ENCODE results near the gene CHRNE. TPM values are rescaled to one million over a fixed set of nuclear protein-coding genes. Genes with fewer than 3 reads are reported as not detected.

CHRNE gene
- polyA plus RNA-seq, 2 of the 4 experiments (the other 2 are of a cell fraction) = 0.10 to 0.13 TPM

GRCh38 chr17:4898927-4899326 lies 4.0 kb downstream of the CHRNE start:
- WGBS (ENCODE audit: missing lambda C conversion rate) = 91% methylated on average over 21 of the region's 34 CpGs
- TF ChIP-seq CHD2 (IDR thresholded peaks at IDR 0.05; ENCODE audit: low read length, partially characterized antibody) (no peak), EP300 (IDR thresholded peaks at IDR 0.05) (no peak), JUN (IDR thresholded peaks at IDR 0.05) (no peak), RNF2 (IDR thresholded peaks at IDR 0.05; ENCODE audit: borderline replicate concordance, low read depth) (no peak), HOXB5 (CRISPR knock-in tag; IDR thresholded peaks at IDR 0.05) (no peak), SREBF2 (IDR thresholded peaks at IDR 0.05) (no peak)
- H3K27ac ChIP-seq = no peak overlapping the region
- H3K4me3 ChIP-seq = no peak overlapping the region
- ATAC-seq (no peak), DNase-seq (ENCODE audit: low read depth in 1 of 2, low spot score in 1 of 2) (no peak), FAIRE-seq (no peak)
- ChIA-PET POLR2A (interaction anchor here (1.5 kb wide), 1 partner anchor 103 kb away, joined by 4 read pairs; the partner anchor contains the start of gene PSMB6), CTCF (interaction anchor here (0.6 to 8.2 kb wide), 10 partner anchors 9 to 332 kb away, joined by 3 to 83 read pairs (median 6); partner anchors contain the start of genes ARRB2 and VMO1)
- 0 out of 3 replicates have a peak, but pooled peaks cover 5% of the 10 kb centered on the region for H3K4me1 ChIP-seq
- no peaks in the 10 kb centered on the region for H3K9me3 ChIP-seq
- H3K4me2 ChIP-seq = no peak overlapping the region

DNA sequence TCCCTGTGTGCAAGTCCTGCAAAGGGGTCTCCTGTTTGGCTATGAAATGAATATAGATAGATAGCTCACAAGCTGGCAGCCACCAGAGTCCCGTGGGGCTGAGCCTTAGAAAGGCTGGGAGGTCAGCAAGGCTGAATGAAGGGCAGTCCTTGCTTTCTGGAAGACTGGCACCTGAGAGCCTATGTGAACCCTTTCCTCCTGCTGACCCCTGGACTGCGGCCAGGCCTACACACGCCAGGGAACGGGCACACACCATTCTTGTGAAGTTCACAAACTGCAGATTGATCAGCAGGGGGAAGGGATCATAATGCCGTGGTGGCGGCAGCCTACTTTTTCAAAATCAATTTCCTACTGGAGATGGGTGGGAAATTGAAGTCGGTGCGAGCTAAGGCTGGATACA lies 4.5 kb downstream of the CHRNE start:
- CTCF ChIA-PET = interaction anchor here (0.6 to 8.2 kb wide), 8 partner anchors 8 to 188 kb away, joined by 3 to 83 read pairs (median 4); partner anchors contain the start of genes ARRB2 and VMO1
- ATAC-seq = no peak

GRCh38 chr17:4897785-4898184 lies 5.1 kb downstream of the CHRNE start:
- TF ChIP-seq E2F6 (IDR thresholded peaks at IDR 0.05; ENCODE audit: borderline replicate concordance, low read depth) (no peak), ZFP36 (IDR thresholded peaks at IDR 0.05; ENCODE audit: borderline replicate concordance, partially characterized antibody) (no peak), TFCP2L1 (CRISPR knock-in tag; IDR thresholded peaks at IDR 0.05) (no peak), POLR2AphosphoS2 (conservative IDR thresholded peaks at IDR 0.05; ENCODE audit: low read length) (no peak), BHLHE40 (IDR thresholded peaks at IDR 0.05; ENCODE audit: low read depth, low read length) (no peak), CTCF (IDR thresholded peaks at IDR 0.05) (no peak), MAFK (IDR thresholded peaks at IDR 0.05; ENCODE audit: partially characterized antibody) (no peak), EP300 (IDR thresholded peaks at IDR 0.05) (no peak), GATA3 (IDR thresholded peaks at IDR 0.05; ENCODE audit: borderline replicate concordance) (no peak)
- TF ChIP-seq, protein P1, sequence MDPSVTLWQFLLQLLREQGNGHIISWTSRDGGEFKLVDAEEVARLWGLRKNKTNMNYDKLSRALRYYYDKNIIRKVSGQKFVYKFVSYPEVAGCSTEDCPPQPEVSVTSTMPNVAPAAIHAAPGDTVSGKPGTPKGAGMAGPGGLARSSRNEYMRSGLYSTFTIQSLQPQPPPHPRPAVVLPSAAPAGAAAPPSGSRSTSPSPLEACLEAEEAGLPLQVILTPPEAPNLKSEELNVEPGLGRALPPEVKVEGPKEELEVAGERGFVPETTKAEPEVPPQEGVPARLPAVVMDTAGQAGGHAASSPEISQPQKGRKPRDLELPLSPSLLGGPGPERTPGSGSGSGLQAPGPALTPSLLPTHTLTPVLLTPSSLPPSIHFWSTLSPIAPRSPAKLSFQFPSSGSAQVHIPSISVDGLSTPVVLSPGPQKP (IDR thresholded peaks at IDR 0.05; ENCODE audit: low read depth, low read length) = no peak
- FAIRE-seq (no peak), ATAC-seq (no peak), DNase-seq (ENCODE audit: low read depth in 1 of 2, low spot score in 1 of 2) (no peak)
- Histone ChIP-seq H3K9me3 (no peaks in the 10 kb centered on the region), H3K4me3 (no peak overlapping the region), H3K27ac (no peak overlapping the region), H3K4me2 (no peak overlapping the region), H3K4me1 (no peaks in the 10 kb centered on the region)
- CTCF ChIA-PET = interaction anchor here (0.9 to 8.2 kb wide), 6 partner anchors 8 to 188 kb away, joined by 3 to 83 read pairs (median 4); partner anchors contain the start of gene ARRB2
- 79% methylated on average over 5 of the region's 5 CpGs for WGBS (ENCODE audit: missing lambda C conversion rate)
- POLR2A ChIA-PET = no interaction called here

More for the DNA sequence above, 4.5 kb downstream of the CHRNE start:
- H3K9me3 ChIP-seq = no peaks in the 10 kb centered on the region
- H3K27ac ChIP-seq = no peak overlapping the region
- TF ChIP-seq CHD2 (IDR thresholded peaks at IDR 0.05; ENCODE audit: low read length, partially characterized antibody) (no peak), ZFP36 (IDR thresholded peaks at IDR 0.05; ENCODE audit: borderline replicate concordance, partially characterized antibody) (no peak), EHMT2 (IDR thresholded peaks at IDR 0.05; ENCODE audit: low read depth) (no peak), TP53 (CRISPR knock-in tag; IDR thresholded peaks at IDR 0.05) (no peak), BCL3 (IDR thresholded peaks at IDR 0.05) (no peak), CEBPB (IDR thresholded peaks at IDR 0.05) (no peak), PHF8 (IDR thresholded peaks at IDR 0.05; ENCODE audit: borderline replicate concordance, low read depth) (no peak), RARB (CRISPR knock-in tag; IDR thresholded peaks at IDR 0.05) (no peak)
- FAIRE-seq = no peak
- no peak for DNase-seq (ENCODE audit: low read depth in 1 of 2, low spot score in 1 of 2)
- WGBS (ENCODE audit: missing lambda C conversion rate) = 85% methylated on average over 8 of the region's 8 CpGs
- no peak overlapping the region for H3K4me3 ChIP-seq
- H3K4me1 ChIP-seq = 0 out of 3 replicates have a peak, but pooled peaks cover 4% of the 10 kb centered on the region
- no peak overlapping the region for H3K4me2 ChIP-seq
- POLR2A ChIA-PET = no interaction called here
